GM15510 (cell line): ENCODE data around the gene TXNRD2.

ENCODE experiments used
- POLR2A ChIP-seq: IDR thresholded peaks from 3 replicates; pipeline ENCODE4 v1.6.1; 2011; ENCODE audit warnings: borderline replicate concordance; ENCODE audit not compliant: insufficient read length; ENCODE audit errors: extremely low read depth

The TXNRD2 gene

DNA sequence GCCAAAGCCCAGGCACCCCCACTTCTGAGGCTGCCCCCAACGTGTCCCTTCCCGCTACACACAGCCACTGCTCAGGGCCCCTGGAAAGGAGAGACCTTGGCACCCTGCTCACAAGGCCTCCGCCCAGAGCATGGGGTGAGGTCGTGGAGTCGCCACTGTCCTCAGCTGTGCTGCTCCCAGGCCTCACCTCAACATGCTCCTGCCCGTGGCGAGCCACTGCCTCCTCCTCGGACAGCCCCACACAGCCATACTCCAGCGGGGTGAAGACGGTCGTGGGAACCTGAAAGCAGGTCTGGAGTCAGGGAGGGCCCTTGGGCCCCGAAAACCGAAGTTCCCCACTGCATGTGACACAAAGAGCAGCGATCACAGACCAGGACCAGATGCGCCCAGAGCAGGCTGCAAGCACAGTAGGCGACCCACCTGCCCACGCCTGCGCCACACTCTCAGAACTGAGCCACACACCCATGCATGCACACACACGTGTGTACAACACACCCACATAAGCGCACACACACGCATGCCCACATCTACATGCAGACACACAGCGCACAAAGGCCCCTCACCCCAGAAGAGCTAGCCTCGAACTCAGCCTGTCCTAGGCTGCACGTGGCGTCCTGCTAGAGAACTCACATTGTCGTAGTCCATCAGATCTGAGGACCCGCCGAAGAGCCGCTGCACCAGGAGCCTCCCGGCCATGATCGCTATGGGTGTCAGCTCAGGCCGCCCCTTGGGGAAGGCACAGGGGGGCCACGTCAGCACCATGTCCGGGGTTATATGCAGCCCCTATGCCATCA, 61.4 kb downstream of the TXNRD2 start:
- no peak for TF ChIP-seq POLR2A

DNA sequence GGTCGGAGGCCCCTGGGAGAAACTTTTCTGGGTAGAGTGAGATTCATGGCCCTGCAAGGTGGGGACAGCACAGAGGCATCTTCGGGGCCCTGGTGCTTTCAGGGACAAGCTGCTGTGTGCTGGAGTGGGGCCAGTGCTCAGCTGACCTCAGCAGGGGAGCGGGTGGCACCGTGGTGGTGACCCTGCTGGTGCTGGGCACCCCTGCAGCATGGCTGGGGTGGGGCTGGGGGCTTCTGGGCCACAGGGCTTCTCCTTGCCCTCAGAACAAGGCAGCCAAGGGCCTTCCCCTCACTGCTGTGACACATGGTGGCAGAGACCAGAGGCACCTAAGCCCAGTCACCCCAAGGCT, 62.0 kb downstream of the TXNRD2 start:
- TF ChIP-seq POLR2A: no peak

DNA sequence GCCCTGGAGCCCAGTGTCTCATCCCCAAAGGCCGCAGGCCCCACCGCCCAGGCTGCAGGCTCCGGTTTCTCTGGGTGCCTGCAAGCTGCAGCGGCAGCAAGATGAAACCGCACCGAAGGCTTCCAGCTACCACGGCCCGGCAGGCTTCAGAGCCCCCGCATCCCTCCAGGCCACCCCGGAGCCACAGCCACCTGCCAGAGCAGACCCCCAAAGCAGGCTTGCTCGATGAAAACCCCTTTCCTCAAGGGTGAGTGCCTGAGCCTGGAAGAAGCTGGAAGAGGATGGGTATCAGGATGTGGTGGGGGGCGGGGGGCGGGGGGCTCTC, 62.4 kb downstream of the TXNRD2 start:
- TF ChIP-seq POLR2A: no peak

DNA sequence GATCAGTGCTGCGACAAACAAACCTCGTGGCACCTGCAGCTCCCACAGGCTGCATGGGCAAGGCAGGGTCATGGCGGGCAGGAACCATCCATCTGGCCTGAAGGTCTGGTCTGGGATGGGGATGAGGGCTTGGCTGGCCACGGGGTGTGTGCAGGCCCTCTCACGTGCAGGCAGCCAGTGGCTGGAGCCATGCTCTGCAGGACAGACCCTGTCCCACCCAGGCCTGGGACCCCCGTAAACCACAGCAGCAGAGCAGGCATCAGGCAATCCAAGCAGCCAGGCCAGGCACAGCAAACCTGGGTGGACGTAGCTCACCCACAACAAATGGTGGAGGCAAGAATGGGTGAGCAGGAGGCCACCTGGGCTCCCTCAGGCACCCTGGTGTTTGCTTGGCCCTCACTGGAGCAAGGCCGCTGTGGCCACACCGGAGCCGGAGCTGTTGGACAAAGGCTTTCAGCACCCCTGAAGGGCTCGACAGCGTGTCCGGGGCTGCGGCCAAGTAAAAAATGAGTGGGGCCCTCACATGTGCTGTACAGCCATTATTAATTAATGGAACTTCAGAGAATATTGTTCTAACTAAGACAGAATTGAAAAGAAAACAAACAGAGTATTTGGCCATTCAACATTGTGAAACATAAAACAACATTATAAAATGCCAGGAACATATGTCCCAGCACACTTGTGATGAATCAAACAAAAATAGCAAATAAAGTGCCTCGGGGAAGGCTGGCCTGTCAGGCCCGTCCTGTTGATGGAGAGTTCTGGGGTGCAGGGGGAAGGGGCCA, 63.0 kb downstream of the TXNRD2 start:
- no peak for TF ChIP-seq POLR2A

DNA sequence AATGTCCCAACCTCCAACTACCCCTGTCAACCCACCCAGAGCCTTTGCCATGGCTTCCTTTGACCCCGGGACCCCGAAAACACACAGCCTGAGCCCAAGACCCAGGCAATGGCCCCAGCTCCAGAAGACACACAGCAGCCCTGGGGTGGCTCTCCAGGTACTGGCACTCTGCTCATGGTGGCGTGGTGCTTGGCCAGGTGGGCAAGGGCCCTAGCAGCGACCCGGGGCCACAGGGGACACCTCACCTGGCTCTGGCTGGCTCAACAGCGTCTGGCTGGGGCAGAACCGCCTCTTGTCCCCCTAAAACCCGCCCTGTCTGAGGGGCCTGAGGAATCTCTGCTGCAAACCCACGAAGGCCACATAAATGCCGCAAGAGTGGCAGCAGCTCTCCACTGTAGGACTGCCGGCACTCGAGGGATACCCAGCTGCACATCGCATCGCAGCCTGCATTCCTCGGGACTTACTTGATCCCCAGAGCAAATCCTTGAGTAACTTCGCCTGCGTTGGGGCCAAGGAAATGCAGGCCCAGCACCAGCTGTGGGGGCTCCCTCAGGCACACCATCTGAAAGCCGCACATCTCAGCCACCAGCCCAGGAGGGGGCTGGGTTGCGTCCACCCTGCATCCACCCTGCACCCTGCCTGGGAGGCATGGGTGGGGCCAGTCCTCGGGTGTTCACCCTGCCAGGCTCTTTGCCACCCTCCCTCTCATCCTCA, 63.8 kb downstream of the TXNRD2 start:
- TF ChIP-seq POLR2A: no peak

DNA sequence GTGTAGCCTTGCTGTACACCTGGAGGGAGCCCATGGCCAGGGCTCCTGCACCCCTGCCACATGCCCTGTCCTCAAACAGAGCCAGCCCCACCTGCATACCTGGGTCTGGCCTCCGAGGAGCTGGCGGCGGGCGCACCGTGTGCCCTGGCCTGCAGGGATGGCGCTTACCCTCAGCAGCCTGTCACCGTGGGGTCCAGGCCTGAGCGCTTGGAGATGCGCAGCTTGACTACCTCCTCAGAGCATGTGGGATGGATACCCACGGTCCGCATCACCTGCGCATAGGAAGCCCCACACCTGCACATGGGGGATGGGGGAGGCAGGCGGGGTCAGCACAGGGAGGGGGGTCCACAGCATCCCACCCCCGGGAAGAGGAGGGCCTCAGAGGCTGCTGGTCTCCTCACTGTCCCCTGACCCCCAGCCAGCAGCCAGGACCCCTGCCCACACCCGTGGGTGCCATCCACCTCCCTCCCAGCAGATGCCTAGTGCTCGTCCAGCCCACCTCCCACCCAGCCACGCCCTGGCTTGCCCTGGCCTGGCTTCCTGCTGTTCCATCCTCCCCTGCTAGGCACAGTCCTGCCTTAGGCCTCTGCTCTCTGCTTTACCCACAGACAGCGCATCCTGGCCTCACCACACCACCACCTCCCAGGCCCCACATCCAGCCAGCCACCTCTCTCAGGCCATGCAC, 64.5 kb downstream of the TXNRD2 start:
- TF ChIP-seq POLR2A: no peak

DNA sequence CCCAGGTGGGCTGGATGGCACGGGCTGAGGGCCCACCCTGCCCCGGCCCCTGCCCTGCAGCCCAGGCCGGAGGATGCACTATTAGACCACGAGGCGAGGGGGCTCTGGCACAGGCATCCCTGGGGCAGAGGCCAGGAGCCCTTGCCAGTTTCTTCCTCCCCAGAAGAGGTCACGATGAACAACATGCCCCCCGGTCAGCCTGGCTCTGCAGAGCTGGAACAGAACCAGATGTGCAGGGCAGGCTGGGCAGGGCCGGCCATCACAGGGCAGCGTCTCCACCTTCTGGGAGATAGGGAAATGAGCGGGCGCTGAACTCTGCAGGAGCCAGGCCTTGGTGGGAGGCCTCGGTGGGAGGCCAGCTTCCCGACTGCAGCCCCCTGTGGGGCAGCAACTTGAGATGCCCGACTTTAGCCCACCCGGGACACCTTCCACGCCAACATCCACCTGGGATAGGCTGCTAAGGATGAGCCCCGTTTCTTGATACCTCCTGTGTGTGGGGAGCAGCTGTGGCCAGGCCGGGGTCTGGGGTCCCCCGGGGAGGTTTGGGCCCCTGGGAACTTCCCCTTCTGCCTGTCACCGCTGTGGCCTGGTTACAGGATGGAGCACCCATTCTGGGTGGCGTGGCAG, 65.2 kb downstream of the TXNRD2 start:
- TF ChIP-seq POLR2A: no peak

DNA sequence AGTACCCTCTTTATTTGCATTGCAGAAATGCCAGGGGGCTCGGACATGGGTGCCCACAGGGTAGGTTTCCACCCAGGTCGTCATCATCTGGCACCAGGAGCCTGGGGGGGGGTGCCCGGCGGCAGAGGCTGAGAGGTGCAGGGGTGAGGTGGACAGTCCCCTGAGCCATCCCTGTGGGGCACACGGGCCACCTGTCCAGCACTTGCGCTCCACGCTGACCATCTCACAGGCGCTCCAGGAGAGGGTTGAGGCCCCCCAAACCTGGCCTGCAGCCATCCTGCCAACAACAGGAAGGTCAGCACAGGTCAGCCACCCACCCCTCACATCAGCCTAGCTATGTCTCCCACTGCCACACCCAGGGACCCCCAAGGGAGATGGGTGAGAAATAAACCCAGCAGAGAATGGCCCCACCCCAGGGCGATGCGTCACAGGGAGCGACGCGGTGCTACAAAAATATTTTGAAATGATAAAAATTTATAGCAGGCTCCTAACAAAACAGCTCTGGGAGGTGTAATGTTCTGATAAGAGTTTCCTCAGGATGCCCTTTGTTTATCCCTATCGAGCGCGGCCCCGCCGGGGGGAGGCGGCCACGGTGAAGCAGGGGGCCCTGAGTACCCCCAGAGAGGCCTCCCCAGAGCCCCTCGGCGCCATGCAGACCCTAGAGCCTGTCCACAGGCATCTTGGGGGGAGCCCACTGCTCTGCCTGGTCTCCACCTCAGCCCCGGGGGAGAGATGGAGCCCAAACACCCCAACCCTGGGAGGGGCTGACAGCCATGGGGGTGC, 65.9 kb downstream of the TXNRD2 start:
- TF ChIP-seq POLR2A: no peak

DNA sequence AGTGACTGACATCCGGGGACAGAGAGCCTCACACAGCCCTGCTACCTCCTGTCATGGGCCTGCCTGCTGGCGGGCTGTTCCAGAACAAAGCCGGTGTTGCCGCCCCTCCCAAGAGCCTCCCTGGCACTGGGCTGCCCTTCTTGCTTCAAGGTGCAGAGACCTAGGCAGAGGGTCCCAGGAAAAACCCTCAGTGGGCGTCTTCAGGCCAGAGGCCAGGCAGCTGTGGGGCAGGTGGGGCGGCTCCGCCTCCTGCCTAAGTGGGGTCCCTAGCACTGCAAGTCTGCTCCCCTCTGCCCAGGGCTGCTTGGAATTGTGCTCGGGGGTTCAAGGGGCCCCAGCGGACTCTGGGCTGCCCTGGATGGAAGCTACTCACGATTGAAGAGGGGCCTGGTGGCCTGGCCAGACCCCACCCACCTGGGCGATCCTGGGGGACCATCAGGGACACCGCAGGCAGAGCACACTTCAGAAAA, 66.5 kb downstream of the TXNRD2 start:
- TF ChIP-seq POLR2A: no peak

DNA sequence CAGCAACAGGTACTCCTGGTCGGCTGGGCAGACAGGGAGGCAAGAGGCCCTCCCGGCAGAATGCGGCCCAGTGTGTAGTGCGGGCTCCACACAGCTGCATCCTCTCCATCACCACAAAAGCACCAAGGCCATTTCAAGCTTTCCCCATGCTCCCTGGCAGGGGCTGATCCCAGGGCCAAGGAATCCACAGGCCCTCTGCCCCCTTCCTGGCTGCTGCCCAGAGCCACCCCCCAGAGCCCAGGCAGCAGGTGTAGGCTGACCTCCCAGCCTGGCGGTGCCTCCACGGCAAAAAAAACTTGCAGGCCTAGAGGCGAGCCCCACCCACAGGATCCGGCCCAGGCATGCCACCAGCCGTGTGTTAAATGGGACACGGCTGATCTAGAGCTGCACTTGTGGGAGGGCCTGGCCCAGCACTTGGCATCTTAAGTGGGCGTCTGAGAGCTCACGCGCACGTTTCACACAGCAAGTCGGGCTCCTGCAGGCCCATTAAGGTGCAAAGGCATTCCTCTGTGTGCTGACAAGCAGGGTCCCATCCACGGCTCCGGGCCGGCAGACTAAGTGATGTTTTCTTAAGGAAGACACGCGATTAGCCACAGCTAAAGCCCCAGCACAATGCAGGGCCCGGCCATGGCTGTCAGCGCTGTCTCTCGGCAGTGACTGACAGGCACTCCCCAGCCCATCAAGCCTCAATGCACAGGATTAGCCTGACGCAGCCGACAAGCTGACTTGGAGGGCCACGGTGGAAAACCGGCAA, 67.1 kb downstream of the TXNRD2 start:
- TF ChIP-seq POLR2A: no peak

DNA sequence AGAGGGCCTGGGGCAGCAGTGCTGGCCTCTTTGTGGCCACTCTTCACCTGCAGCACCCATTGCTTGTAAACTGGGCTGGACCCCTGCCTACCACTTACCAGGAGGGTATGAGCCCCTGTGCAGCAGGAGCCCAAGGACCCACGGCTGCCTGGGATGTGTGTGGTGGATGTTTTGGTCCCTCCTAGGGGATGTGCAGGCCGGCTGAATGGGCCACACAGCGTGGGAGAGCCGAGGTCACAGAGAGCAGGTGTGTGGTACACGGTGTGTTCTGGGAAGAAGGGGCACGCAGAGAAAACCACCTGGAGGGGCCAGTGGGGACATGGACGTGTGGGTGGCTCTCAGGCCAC, 67.7 kb downstream of the TXNRD2 start:
- TF ChIP-seq POLR2A: no peak

DNA sequence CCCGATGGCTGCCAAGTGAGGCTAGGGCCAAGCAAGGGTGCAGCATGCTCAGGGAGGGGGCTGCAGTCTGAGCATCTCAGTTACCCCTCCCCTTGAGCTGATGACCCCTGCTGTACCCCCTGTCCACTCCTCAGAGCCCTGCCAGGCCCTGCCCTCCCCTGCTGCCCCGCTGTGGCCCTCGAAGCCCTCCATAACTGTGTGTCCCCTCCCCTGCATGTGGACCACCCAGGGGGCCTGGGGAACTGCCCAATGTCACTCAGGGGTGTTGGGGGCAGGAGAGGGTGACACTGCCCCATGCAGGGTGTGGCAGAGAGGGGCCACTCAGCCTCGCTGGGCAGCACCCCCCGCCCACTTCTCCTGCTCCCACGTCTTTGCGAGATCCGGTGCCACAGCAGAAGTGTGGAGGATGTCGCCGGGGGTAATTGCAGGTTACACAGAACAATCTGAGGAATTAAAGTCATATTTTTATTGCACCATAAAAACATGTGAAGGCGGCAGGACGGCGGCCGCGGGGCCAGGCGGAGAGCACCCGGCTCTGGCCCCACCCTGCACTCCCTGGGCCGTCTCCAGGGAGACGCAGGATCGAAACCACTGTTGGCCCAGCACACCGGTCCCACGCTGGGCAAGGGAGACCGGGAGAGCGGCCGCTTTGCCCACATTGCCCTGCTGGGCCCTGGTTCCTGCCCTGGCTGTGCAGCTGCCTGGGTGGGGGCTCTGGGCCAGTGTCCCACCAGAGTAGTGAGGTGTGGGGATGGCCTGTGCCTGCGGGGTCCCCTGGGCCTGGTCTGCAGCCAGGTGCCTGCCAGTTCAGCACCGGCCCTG, 68.3 kb downstream of the TXNRD2 start:
- no peak for TF ChIP-seq POLR2A

DNA sequence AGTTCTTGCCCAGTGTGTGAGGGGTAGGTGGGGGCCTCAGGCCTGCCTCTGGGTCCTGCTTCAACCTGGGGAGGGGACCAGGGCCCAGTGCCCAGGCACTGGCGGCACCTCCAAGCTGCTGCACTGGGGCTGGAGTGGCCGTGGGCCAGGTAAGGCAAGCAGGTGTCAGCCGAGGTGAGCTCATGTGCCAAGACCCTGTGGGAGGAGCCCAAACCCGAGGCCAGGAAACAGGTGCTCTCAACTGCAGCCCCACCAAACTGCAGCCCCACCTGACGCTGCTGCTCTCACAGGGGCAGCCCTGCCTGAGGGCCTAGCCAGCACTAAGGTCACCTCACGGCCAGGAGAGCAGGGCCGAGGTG, 68.9 kb downstream of the TXNRD2 start:
- no peak for TF ChIP-seq POLR2A
